ENCODE measurements around the gene RAMP1.

Gene RAMP1

GRCh38 chr2:237917696-237918374 lies 58.4 kb downstream of the RAMP1 start:
- Histone ChIP-seq H3F3A (ENCODE audit: insufficient read depth) (no peaks in the 10 kb centered on the region), H3K4me3 (ENCODE audit: insufficient read depth, low read length, poor library complexity, severe bottlenecking) (no peak overlapping the region), H3K36me3 (ENCODE audit: low read length) (no peaks in the 10 kb centered on the region), H2AFZ (ENCODE audit: low read depth, low read length, severe bottlenecking) (no peak overlapping the region), H3K9me3 (ENCODE audit: insufficient read depth, low read length) (no peaks in the 10 kb centered on the region), H3K4me2 (ENCODE audit: low read depth, low read length, poor library complexity, severe bottlenecking) (no peak overlapping the region), H3K27me3 (ENCODE audit: low read length) (no peaks in the 10 kb centered on the region), H3K9me2 (replicated peaks; ENCODE audit: insufficient read depth, low read length) (no peaks in the 10 kb centered on the region), H3K9ac (ENCODE audit: low read length) (no peak overlapping the region), H3K79me2 (ENCODE audit: insufficient read depth, low read length) (no peaks in the 10 kb centered on the region), H3K27ac (ENCODE audit: low read depth, low read length) (no peak overlapping the region), H4K20me1 (ENCODE audit: low read depth, low read length) (no peaks in the 10 kb centered on the region)
- no peak for TF ChIP-seq EZH2phosphoT487 (conservative IDR thresholded peaks at IDR 0.05; ENCODE audit: low read length)
- TF ChIP-seq, protein P1, sequence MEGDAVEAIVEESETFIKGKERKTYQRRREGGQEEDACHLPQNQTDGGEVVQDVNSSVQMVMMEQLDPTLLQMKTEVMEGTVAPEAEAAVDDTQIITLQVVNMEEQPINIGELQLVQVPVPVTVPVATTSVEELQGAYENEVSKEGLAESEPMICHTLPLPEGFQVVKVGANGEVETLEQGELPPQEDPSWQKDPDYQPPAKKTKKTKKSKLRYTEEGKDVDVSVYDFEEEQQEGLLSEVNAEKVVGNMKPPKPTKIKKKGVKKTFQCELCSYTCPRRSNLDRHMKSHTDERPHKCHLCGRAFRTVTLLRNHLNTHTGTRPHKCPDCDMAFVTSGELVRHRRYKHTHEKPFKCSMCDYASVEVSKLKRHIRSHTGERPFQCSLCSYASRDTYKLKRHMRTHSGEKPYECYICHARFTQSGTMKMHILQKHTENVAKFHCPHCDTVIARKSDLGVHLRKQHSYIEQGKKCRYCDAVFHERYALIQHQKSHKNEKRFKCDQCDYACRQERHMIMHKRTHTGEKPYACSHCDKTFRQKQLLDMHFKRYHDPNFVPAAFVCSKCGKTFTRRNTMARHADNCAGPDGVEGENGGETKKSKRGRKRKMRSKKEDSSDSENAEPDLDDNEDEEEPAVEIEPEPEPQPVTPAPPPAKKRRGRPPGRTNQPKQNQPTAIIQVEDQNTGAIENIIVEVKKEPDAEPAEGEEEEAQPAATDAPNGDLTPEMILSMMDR (IDR thresholded peaks at IDR 0.05; ENCODE audit: insufficient read depth, low read length, poor library complexity, severe bottlenecking): no peak

DNA sequence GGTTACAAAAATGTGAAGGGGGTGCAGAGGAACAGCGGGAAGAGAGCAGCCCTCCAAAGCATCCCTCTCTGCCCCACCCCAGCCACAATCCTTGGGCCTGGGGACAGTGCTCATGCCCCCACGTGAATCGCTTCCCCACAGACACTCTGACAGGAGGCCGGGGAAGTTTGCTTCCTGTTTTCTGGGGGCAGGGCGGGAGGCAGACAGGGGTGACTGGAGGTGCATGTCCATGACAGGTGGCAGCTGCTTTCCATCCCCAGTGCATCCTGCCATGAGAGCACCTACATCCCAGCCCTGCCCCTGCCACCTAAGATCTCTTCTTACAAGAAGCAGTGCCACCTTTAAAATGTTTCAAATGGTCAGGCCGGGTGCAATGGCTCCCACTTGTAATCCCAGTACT lies 60.2 kb downstream of the RAMP1 start:
- no peak overlapping the region for H3K27ac ChIP-seq (ENCODE audit: low read depth, low read length)
- TF ChIP-seq, protein P1 (IDR thresholded peaks at IDR 0.05; ENCODE audit: insufficient read depth, low read length, poor library complexity, severe bottlenecking): no peak
- no peaks in the 10 kb centered on the region for H3K9me3 ChIP-seq (ENCODE audit: insufficient read depth, low read length)
- H3K4me3 ChIP-seq (ENCODE audit: insufficient read depth, low read length, poor library complexity, severe bottlenecking): no peak overlapping the region
- H3F3A ChIP-seq (ENCODE audit: insufficient read depth): no peaks in the 10 kb centered on the region
- no peaks in the 10 kb centered on the region for H3K27me3 ChIP-seq (ENCODE audit: low read length)
- no peaks in the 10 kb centered on the region for H3K36me3 ChIP-seq (ENCODE audit: low read length)
- H2AFZ ChIP-seq (ENCODE audit: low read depth, low read length, severe bottlenecking): no peak overlapping the region
- no peak overlapping the region for H3K9ac ChIP-seq (ENCODE audit: low read length)
- no peaks in the 10 kb centered on the region for H4K20me1 ChIP-seq (ENCODE audit: low read depth, low read length)
- no peaks in the 10 kb centered on the region for H3K79me2 ChIP-seq (ENCODE audit: insufficient read depth, low read length)
- no peak overlapping the region for H3K4me2 ChIP-seq (ENCODE audit: low read depth, low read length, poor library complexity, severe bottlenecking)
- no peaks in the 10 kb centered on the region for H3K9me2 ChIP-seq (replicated peaks; ENCODE audit: insufficient read depth, low read length)

DNA sequence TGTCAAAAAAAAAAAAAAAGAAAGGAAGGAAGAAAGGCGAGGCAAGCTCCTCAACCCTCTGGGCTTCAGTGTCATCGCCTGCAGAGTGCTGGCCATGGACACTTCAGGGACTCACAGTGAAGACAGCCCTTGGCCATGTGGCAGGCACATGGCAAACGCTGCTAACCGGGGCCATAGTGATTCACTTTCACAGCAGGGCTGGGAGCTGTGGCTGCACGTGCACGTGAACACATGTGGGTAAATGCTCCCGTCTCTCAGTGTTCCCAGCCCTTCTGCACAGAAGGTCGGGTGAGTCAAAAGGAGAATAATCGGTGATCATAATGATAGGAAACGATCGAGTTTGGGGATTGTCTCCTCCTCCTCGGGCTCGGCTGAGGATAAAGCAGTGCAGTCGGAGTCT lies 61.2 kb downstream of the RAMP1 start:
- TF ChIP-seq, protein P1 (IDR thresholded peaks at IDR 0.05; ENCODE audit: insufficient read depth, low read length, poor library complexity, severe bottlenecking): no peak
- TF ChIP-seq EZH2phosphoT487 (conservative IDR thresholded peaks at IDR 0.05; ENCODE audit: low read length): no peak
- H3F3A ChIP-seq (ENCODE audit: insufficient read depth): no peaks in the 10 kb centered on the region
- no peak overlapping the region for H2AFZ ChIP-seq (ENCODE audit: low read depth, low read length, severe bottlenecking)
- H3K36me3 ChIP-seq (ENCODE audit: low read length): no peaks in the 10 kb centered on the region
- no peaks in the 10 kb centered on the region for H3K9me3 ChIP-seq (ENCODE audit: insufficient read depth, low read length)
- no peak overlapping the region for H3K27ac ChIP-seq (ENCODE audit: low read depth, low read length)
- H4K20me1 ChIP-seq (ENCODE audit: low read depth, low read length): no peaks in the 10 kb centered on the region
- no peak overlapping the region for H3K4me3 ChIP-seq (ENCODE audit: insufficient read depth, low read length, poor library complexity, severe bottlenecking)
- H3K27me3 ChIP-seq (ENCODE audit: low read length): no peaks in the 10 kb centered on the region
- no peak overlapping the region for H3K9ac ChIP-seq (ENCODE audit: low read length)
- H3K79me2 ChIP-seq (ENCODE audit: insufficient read depth, low read length): no peaks in the 10 kb centered on the region
- H3K9me2 ChIP-seq (replicated peaks; ENCODE audit: insufficient read depth, low read length): no peaks in the 10 kb centered on the region
- no peak overlapping the region for H3K4me2 ChIP-seq (ENCODE audit: low read depth, low read length, poor library complexity, severe bottlenecking)

Measured in SU-DHL-6 (cell line).